WTC11 (cell line): ENCODE results near the gene CD101.

ENCODE experiments used
- ATF3 ChIP-seq: sonication (generic); formaldehyde crosslinking; conservative IDR thresholded peaks from 2 replicates; pipeline ENCODE4 v1.8.1; 2022; ENCODE audit warnings: mild to moderate bottlenecking, missing genetic modification reagents
- CBFB ChIP-seq: sonication (generic); formaldehyde crosslinking; IDR thresholded peaks from 2 replicates; pipeline ENCODE4 v1.8.1; 2022; ENCODE audit warnings: mild to moderate bottlenecking, low read depth, missing genetic modification reagents
- CREB1 ChIP-seq: sonication (generic); formaldehyde crosslinking; IDR thresholded peaks from 2 replicates; pipeline ENCODE4 v1.8.0; 2023; ENCODE audit warnings: mild to moderate bottlenecking, missing genetic modification reagents
- CTCF ChIP-seq: fragments of 200-600 bp; IDR thresholded peaks from 2 replicates; pipeline ENCODE4 v1.8.0; 2022; ENCODE audit warnings: antibody characterized with exemption
- E2F4 ChIP-seq: sonication (generic); formaldehyde crosslinking; IDR thresholded peaks from 2 replicates; pipeline ENCODE4 v1.8.1; 2022; ENCODE audit warnings: low read depth, mild to moderate bottlenecking, moderate library complexity, missing genetic modification reagents, borderline replicate concordance
- GABPB1 ChIP-seq: sonication (generic); formaldehyde crosslinking; IDR thresholded peaks from 2 replicates; pipeline ENCODE4 v1.8.1; 2023; ENCODE audit warnings: mild to moderate bottlenecking, missing genetic modification reagents
- JAZF1 ChIP-seq: fragments of 250-450 bp; sonication (Bioruptor Pico); IDR thresholded peaks from 2 replicates; pipeline ENCODE4 v1.9.0; 2021; ENCODE audit warnings: moderate library complexity, mild to moderate bottlenecking, inconsistent platforms
- NFYB ChIP-seq: sonication (generic); formaldehyde crosslinking; conservative IDR thresholded peaks from 2 replicates; pipeline ENCODE4 v1.8.0; 2022; ENCODE audit warnings: low read depth, missing genetic modification reagents
- TEAD4 ChIP-seq: sonication (generic); formaldehyde crosslinking; IDR thresholded peaks from 2 replicates; pipeline ENCODE4 v1.8.0; 2022; ENCODE audit warnings: mild to moderate bottlenecking, missing genetic modification reagents
- USF1 ChIP-seq: sonication (generic); formaldehyde crosslinking; IDR thresholded peaks from 2 replicates; pipeline ENCODE4 v1.8.0; 2022; ENCODE audit warnings: mild to moderate bottlenecking, missing genetic modification reagents
- ZNF416 ChIP-seq: fragments of 250-450 bp; sonication (Bioruptor Pico); IDR thresholded peaks from 2 replicates; pipeline ENCODE4 v1.9.0; 2021; ENCODE audit warnings: mild to moderate bottlenecking, inconsistent platforms

GRCh38 chr1:116984406-116985160 lies 17.0 kb upstream of the CD101 start:
- TF ChIP-seq CREB1 (CRISPR knock-in tag) (no peak), CTCF (no peak), CBFB (CRISPR knock-in tag) (no peak), E2F4 (CRISPR knock-in tag) (no peak), TEAD4 (CRISPR knock-in tag) (no peak), USF1 (no peak), ATF3 (CRISPR knock-in tag) (no peak), JAZF1 (CRISPR knock-in tag) (no peak), NFYB (CRISPR knock-in tag) (no peak), GABPB1 (CRISPR knock-in tag) (no peak), ZNF416 (no peak)
